Activated T-cell treated with anti-CD3 and anti-CD28 coated beads, Interleukin-2, amount 50 U/mL, for 4 hours (primary cell): ENCODE results near the gene TRIM25. TPM values are rescaled to one million over a fixed set of nuclear protein-coding genes. Genes with fewer than 3 reads are reported as not detected.

Experiments
- ATAC-seq, 2 donors: fragments of 200-7000 bp; cut with Tn5 transposase; one replicate each; pipeline ENCODE4 v1.10.0; 2021
- DNase-seq: peaks from one replicate; pipeline ENCODE4 v3.0.0-alpha.2; 2020
- H3K27me3 Mint-ChIP-seq: one replicate; pipeline ENCODE4 v1.8.0; 2021; ENCODE audit warnings: low read depth, mixed read lengths
- H3K36me3 Mint-ChIP-seq: one replicate; pipeline ENCODE4 v1.8.0; 2022; ENCODE audit warnings: mixed read lengths; ENCODE audit not compliant: insufficient read depth
- H3K4me1 Mint-ChIP-seq: one replicate; pipeline ENCODE4 v1.8.0; 2021; ENCODE audit warnings: low read depth, mixed read lengths
- H3K4me3 Mint-ChIP-seq: one replicate; pipeline ENCODE4 v1.8.0; 2021; ENCODE audit warnings: mild to moderate bottlenecking, moderate library complexity, mixed read lengths
- H3K9me3 Mint-ChIP-seq: one replicate; pipeline ENCODE4 v1.8.0; 2021; ENCODE audit warnings: mixed read lengths
- total RNA-seq, 3 donors: library from RNA; stranded (reverse); gene quantifications; one replicate each; pipeline ENCODE4 v1.2.1, GENCODE V29; 2021

The TRIM25 gene
- total RNA-seq, 3 donors from 2014 or later = 52.4 to 66.7 (median 61.2) TPM

- no peak for DNase-seq
Measured at GRCh38 chr17:56842577-56842976, 71.3 kb downstream of the TRIM25 start.

GRCh38 chr17:56838687-56839086 is 75.2 kb downstream of the TRIM25 start:
- Mint-ChIP-seq H3K4me3 (peak overlapping the region; percentile 33), H3K4me1 (peaks cover 43% of the 10 kb centered on the region), H3K9me3 (no peaks in the 10 kb centered on the region), H3K27me3 (no peaks in the 10 kb centered on the region), H3K36me3 (peaks cover 14% of the 10 kb centered on the region)
- no peak for ATAC-seq
- DNase-seq = no peak

More at GRCh38 chr17:56842577-56842976, 71.3 kb downstream of the TRIM25 start:
- H3K36me3 Mint-ChIP-seq = peaks cover 19% of the 10 kb centered on the region
- ATAC-seq = no peak
- H3K9me3 Mint-ChIP-seq = no peaks in the 10 kb centered on the region
- no peaks in the 10 kb centered on the region for H3K27me3 Mint-ChIP-seq
- no peak overlapping the region for H3K4me3 Mint-ChIP-seq
- peaks cover 18% of the 10 kb centered on the region for H3K4me1 Mint-ChIP-seq

Other genes starting within 250 kb of the TRIM25 start
- 1 to 10 TPM; 2.0 to 2.3 (median 2.2) TPM for gene C17orf67, start 80.1 kb downstream of the TRIM25 start, total RNA-seq
- gene DGKE, start 79.9 kb downstream of the TRIM25 start, total RNA-seq = 10 to 100 TPM; 30.1 to 37.4 (median 33.3) TPM
- 10 to 100 TPM; 22.9 to 23.8 (median 23.0) TPM for gene COIL, start 47.0 kb upstream of the TRIM25 start, total RNA-seq
- 10 to 100 TPM; 10.8 to 17.6 (median 14.1) TPM for gene SCPEP1, start 64.1 kb upstream of the TRIM25 start, total RNA-seq
- 10 to 100 TPM; 59.6 to 64.3 (median 60.2) TPM for gene AKAP1, start 171.2 kb upstream of the TRIM25 start, total RNA-seq